ENCODE results near the gene RGS7. TPM values are rescaled to one million over a fixed set of nuclear protein-coding genes. Genes with fewer than 3 reads are reported as not detected.

RGS7 gene
- total RNA-seq, 4 donors from 2014 or later, result 0.27 TPM; not detected in 3

DNA sequence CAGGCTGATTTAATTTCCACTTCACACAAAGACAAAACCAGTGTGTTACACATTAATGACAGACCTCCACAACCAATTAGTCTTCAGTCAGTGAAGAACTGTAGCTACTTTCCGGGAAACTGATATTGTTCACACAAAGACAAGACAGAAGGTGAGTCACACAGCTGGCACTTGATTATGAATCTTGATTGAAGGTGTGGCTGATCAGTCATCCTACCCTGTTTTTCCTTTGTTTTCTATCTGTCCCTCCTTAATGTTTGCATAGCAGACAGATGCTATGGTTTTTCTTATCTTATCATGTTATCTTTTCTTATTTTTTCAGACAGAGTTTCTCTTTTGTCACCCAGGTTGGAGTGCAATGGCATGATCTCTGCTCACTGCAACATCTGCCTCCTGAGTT is 560.0 kb downstream of the RGS7 start:
- Histone ChIP-seq H3K27ac (no peak overlapping the region), H3K9me3 (no peaks in the 10 kb centered on the region), H3K4me3 (no peak overlapping the region), H3K4me1 (no peaks in the 10 kb centered on the region), H3K36me3 (no peaks in the 10 kb centered on the region), H3K27me3 (no peaks in the 10 kb centered on the region)
- WGBS, 2 donors (ENCODE audit: low coverage in 1 of 2), result 33 to 100% methylated on average over 1 of the region's 1 CpG
- ATAC-seq, result no peak
- no peak for TF ChIP-seq POLR2AphosphoS5 (IDR thresholded peaks at IDR 0.05)
- no peak for TF ChIP-seq EP300 (IDR thresholded peaks at IDR 0.05)
- TF ChIP-seq, protein P1, sequence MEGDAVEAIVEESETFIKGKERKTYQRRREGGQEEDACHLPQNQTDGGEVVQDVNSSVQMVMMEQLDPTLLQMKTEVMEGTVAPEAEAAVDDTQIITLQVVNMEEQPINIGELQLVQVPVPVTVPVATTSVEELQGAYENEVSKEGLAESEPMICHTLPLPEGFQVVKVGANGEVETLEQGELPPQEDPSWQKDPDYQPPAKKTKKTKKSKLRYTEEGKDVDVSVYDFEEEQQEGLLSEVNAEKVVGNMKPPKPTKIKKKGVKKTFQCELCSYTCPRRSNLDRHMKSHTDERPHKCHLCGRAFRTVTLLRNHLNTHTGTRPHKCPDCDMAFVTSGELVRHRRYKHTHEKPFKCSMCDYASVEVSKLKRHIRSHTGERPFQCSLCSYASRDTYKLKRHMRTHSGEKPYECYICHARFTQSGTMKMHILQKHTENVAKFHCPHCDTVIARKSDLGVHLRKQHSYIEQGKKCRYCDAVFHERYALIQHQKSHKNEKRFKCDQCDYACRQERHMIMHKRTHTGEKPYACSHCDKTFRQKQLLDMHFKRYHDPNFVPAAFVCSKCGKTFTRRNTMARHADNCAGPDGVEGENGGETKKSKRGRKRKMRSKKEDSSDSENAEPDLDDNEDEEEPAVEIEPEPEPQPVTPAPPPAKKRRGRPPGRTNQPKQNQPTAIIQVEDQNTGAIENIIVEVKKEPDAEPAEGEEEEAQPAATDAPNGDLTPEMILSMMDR (IDR thresholded peaks at IDR 0.05), result no peak

DNA sequence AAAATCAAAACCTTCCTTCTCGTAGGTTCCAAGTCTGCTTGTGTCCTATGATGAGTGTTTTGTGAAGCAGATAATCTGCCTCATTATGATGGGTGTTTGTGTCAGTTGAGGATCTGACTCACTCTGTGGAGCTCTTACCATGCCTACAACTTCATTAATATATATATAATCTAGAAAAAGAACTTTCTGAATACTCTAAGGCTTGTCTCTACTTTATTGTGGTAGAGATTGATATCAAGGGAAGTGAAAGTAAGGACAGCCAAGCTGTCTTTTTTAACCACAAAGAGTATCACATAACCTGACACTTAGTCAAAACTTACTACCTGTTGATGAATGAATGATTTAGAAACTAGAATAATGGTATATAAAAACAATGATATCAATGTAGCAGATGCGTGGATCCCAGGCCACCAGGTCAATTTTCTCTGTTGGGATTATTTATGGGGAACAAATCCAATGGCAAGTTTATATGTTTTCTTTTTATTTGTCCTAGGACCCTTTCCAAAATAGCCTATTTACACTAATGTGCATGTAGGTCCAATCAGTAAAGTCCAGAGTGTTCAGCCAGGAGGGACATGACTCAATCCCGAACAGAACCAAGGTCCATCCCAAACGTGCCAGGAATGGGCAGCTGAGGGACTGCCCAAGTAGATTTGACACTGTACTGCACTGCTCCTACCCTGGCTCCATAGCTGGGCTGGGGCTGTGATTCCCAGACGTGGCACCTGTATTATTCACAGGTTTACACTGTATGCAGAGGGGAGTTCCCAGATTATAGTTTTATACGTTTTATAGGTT is 562.8 kb downstream of the RGS7 start:
- no peaks in the 10 kb centered on the region for H3K9me3 ChIP-seq
- H3K27ac ChIP-seq, result no peak overlapping the region
- no peaks in the 10 kb centered on the region for H3K4me1 ChIP-seq
- no peak for TF ChIP-seq EP300 (IDR thresholded peaks at IDR 0.05)
- TF ChIP-seq POLR2AphosphoS5 (IDR thresholded peaks at IDR 0.05), result no peak
- TF ChIP-seq POLR2A (IDR thresholded peaks at IDR 0.05), result no peak
- TF ChIP-seq, protein P1 (IDR thresholded peaks at IDR 0.05), result no peak
- H3K27me3 ChIP-seq, result no peaks in the 10 kb centered on the region
- H3K36me3 ChIP-seq, result no peaks in the 10 kb centered on the region
- no peak overlapping the region for H3K4me3 ChIP-seq
- ATAC-seq, result no peak
- 64 to 86% methylated on average over 2 to 6 of the region's 6 CpGs for WGBS, 2 donors (ENCODE audit: low coverage in 1 of 2)

DNA sequence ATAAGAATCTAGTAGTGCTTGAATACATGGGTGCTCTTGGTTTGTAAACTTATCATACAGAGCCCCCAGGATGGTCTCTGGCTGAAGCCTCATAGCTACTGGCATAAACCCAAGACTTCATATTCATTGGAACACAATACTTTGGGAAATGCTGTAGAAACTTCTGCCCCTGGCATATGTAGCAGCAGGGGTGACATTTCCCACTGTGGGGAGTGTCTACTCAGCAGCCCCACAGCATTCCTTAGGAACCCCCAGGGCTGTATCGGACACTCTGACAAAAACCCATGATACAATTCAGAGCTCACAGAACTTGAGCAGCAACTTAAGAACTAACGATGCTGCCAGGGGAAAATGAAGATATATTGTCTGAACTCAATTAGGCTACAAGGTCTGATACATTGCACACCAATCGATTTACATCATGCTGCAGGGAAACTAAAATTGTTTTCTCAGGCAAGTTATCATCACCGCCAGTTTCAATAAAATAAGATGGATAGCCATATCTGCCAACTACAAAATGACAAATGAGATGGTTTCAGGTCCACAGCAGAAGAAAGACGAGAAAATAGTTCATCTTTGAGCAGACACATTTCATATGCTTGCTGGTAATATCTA is 564.0 kb downstream of the RGS7 start:
- ATAC-seq, result no peak
- 69 to 93% methylated on average over 4 to 5 of the region's 5 CpGs for WGBS, 2 donors (ENCODE audit: low coverage in 1 of 2)

DNA sequence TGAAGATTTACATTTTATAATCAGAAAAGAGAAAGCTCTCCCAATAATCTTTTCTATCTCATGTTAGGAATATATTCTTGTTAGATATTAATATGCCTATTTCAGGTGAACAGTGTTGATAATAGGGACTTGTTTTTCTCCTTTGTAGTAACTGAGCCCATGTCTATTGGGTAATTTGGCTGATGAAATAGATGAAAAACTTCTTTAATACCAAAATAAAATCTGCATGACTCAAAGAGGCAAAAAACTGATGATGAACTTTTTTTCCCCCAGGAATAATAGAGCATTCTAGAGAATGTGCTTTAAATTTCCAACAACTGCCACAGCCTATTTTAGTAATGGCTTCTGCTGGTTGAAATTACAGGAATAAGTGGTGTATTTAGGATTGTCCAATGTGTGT is 566.1 kb downstream of the RGS7 start:
- no peak for ATAC-seq
- Histone ChIP-seq H3K36me3 (no peaks in the 10 kb centered on the region), H3K9me3 (no peaks in the 10 kb centered on the region), H3K4me1 (no peaks in the 10 kb centered on the region), H3K27ac (no peak overlapping the region), H3K4me3 (no peak overlapping the region), H3K27me3 (no peaks in the 10 kb centered on the region)
- TF ChIP-seq EP300 (IDR thresholded peaks at IDR 0.05) (no peak), POLR2A (IDR thresholded peaks at IDR 0.05) (no peak), POLR2AphosphoS5 (IDR thresholded peaks at IDR 0.05) (no peak)
- TF ChIP-seq, protein P1 (IDR thresholded peaks at IDR 0.05), result no peak

More for the DNA sequence above, 564.0 kb downstream of the RGS7 start:
- Histone ChIP-seq H3K27me3 (no peaks in the 10 kb centered on the region), H3K27ac (no peak overlapping the region), H3K4me3 (no peak overlapping the region), H3K36me3 (no peaks in the 10 kb centered on the region), H3K9me3 (no peaks in the 10 kb centered on the region), H3K4me1 (no peaks in the 10 kb centered on the region)
- TF ChIP-seq EP300 (IDR thresholded peaks at IDR 0.05) (no peak), POLR2A (IDR thresholded peaks at IDR 0.05) (no peak), POLR2AphosphoS5 (IDR thresholded peaks at IDR 0.05) (no peak)
- TF ChIP-seq, protein P1 (IDR thresholded peaks at IDR 0.05), result no peak

DNA sequence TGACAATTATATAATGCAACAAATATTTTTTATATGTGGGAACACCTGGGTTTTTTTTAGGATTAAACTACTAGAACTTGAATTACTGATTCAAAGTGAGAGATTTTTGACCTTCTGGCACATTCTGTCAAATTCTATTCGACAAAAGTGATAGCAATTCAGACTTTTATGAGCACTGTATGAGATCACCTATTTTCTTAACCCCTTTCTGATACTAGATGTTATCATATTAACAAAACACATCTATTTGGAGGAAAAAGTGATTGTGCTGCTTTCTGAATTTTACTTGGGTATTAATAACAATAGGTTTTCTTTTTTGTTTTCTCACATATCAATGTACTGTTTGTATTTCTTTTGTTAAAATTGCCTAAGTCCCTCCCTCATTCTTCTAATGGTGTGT is 570.1 kb downstream of the RGS7 start:
- ATAC-seq, result no peak
- Histone ChIP-seq H3K27me3 (no peaks in the 10 kb centered on the region), H3K27ac (no peak overlapping the region), H3K36me3 (no peaks in the 10 kb centered on the region), H3K4me3 (no peak overlapping the region), H3K4me1 (no peaks in the 10 kb centered on the region), H3K9me3 (no peaks in the 10 kb centered on the region)
- WGBS, 2 donors (ENCODE audit: low coverage in 1 of 2), result 39 to 85% methylated on average over 1 of the region's 1 CpG
- TF ChIP-seq, protein P1 (IDR thresholded peaks at IDR 0.05), result no peak
- TF ChIP-seq POLR2A (IDR thresholded peaks at IDR 0.05), result no peak

All from gastroesophageal sphincter (tissue), 4 donors.